ENCODE results near the gene VAC14.
A peak's percentile ranks its signal among the peaks of the same experiment; 100 is the strongest.

VAC14 gene

DNA sequence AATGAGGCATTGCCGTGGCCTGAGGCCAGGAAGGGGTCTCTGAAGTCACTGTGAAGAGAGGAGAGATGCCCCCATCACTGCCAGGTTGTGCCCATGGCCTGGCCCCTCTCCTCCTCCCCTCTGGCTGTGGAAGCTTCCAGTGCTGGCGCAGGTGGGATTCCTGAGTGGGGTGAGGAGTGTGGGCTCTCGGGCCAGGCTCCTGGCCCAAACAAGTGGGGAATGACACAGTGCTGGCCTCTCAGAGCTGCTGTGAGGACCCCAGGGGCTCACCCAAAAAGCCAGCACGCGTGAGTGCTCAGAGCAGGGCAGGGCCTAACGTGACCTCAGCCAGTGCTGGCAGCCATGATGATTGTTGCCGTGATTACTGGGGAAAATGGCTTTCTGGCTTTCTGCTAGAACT lies 61.6 kb downstream of the VAC14 start:
- no peak overlapping the region for H3K4me3 ChIP-seq (ENCODE audit: low read length)
- DNase-seq (ENCODE audit: low read depth): no peak
- TF ChIP-seq, protein P1, sequence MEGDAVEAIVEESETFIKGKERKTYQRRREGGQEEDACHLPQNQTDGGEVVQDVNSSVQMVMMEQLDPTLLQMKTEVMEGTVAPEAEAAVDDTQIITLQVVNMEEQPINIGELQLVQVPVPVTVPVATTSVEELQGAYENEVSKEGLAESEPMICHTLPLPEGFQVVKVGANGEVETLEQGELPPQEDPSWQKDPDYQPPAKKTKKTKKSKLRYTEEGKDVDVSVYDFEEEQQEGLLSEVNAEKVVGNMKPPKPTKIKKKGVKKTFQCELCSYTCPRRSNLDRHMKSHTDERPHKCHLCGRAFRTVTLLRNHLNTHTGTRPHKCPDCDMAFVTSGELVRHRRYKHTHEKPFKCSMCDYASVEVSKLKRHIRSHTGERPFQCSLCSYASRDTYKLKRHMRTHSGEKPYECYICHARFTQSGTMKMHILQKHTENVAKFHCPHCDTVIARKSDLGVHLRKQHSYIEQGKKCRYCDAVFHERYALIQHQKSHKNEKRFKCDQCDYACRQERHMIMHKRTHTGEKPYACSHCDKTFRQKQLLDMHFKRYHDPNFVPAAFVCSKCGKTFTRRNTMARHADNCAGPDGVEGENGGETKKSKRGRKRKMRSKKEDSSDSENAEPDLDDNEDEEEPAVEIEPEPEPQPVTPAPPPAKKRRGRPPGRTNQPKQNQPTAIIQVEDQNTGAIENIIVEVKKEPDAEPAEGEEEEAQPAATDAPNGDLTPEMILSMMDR (IDR thresholded peaks at IDR 0.05; ENCODE audit: insufficient read depth, low read depth, low read length, missing control alignments): no peak

DNA sequence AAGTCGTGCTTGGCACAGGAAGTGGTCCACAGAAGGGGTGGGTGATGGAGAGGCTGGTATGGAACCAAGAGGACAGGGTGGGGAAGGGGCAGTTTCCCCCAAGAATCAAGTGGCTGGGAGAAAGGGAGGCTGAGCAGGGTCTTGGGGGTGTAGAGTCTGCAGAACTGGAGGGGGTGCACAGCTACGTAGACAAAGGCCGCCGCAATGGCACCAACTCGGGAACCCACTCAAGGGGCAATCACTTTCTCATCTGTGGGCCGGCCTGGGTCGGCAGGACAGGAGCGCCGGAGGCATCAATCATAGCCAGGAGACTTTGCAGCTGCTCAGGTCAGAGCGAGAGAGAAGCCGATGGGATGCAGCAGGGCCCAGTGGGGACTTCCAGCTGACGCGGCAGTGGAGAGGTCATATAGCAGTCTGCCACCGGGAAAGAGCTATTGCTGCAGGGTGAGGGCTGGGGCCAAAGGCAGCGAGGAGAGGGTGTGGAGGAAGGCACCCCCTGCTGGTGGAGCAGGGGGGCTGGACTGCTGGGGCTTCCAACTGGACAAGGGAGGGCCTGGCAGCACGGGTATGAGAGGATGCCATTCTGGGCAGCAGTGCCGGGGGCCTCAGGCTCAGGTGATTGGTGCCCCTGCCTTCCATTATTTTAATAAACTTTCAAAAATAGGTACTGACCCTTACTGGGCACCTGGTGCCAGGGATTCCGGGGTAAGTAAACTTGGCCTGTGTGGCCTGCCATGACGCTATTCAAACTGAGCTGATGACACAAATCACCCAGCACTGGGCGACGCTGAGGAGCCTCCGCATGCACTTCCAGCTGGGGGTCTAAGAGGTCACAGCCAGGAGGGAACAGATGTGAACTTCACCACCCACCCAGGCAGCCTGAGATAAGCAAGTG lies 62.6 kb downstream of the VAC14 start:
- peak; percentile 75 for DNase-seq (ENCODE audit: low read depth)
- TF ChIP-seq, protein P1 (IDR thresholded peaks at IDR 0.05; ENCODE audit: insufficient read depth, low read depth, low read length, missing control alignments): peak; percentile 70
- no peak overlapping the region for H3K4me3 ChIP-seq (ENCODE audit: low read length)

DNA sequence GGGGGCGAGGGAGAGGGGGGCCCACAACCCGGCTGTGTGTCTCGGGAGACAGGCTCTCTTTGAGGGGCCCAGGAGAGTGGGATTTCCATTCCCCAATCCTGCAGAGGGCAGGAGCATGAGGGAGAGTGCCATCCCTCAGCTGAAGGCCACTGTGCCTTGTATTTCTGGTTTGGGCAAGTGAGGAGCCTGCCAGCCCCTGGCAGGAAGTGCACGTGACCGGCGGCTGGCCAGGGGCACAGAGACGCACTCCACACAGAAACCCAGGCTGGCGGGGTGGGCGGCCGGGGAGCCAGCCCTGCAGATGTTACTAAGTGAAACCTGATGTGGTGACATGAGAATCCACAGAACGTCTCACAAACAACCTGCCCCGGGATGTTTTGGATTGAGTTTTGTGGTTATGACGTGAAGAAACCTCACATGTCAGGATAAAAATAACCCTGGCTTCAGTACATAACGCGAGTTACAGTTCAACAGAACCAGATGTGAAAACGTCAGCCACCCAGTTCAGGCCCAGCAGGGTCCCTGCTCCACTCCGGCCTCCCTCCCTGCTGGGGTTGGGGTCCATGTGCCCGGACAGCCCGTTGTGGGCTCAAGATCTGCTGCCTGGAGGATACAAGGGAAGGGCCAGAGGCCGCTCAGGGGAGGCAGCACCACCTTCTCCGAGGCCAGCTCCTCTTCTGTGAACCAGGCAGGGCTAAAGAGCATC lies 63.4 kb downstream of the VAC14 start:
- TF ChIP-seq, protein P1 (IDR thresholded peaks at IDR 0.05; ENCODE audit: insufficient read depth, low read depth, low read length, missing control alignments): no peak
- peak; percentile 60 for DNase-seq (ENCODE audit: low read depth)

DNA sequence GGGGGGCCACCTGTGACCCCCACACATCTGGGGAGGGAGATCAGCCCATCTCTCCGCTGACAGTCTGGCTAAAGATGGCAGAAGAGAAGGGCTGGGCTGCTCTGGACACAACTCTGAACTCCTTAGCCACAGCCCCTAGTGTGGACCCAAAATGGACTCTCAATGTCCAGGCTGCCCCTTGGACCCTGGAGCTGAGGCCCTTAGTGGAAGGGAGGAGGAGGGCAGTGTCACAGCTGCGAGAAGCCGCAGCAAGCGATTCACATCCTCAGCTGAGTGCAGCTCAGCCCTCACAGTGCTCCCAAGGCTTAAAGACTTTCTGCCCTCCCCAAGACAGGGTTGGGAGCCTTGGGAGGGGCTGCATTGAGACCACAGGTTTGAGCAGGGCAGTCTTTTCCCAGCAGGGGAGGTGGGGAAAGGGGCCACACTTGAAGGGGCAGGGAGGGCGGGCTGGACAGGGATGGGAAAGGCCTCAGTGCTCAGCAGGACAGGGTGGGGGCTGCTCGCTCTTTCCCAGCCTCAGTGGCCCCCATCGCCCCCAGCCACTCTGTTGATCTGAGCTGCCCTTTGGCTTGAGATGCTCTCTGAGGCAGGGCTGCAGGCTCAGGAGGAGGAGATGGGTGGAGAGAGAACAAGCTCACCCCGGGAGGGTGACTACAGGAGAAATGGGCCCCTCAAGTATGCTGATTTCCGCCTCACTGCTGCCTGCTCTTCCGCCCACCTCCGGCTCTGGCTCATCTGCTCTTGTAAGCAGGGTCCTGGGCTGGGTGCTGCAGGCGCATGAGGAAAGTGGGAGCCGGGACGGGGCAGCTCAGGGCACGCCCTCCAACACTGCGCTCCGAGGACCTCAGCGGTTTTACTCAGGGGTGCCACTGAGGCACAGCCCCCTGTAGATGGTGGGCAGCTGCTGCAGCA lies 64.2 kb downstream of the VAC14 start:
- H3K4me3 ChIP-seq (ENCODE audit: low read length): no peak overlapping the region
- no peak for DNase-seq (ENCODE audit: low read depth)

More for the DNA sequence above, 63.4 kb downstream of the VAC14 start:
- H3K4me3 ChIP-seq (ENCODE audit: low read length): no peak overlapping the region

DNA sequence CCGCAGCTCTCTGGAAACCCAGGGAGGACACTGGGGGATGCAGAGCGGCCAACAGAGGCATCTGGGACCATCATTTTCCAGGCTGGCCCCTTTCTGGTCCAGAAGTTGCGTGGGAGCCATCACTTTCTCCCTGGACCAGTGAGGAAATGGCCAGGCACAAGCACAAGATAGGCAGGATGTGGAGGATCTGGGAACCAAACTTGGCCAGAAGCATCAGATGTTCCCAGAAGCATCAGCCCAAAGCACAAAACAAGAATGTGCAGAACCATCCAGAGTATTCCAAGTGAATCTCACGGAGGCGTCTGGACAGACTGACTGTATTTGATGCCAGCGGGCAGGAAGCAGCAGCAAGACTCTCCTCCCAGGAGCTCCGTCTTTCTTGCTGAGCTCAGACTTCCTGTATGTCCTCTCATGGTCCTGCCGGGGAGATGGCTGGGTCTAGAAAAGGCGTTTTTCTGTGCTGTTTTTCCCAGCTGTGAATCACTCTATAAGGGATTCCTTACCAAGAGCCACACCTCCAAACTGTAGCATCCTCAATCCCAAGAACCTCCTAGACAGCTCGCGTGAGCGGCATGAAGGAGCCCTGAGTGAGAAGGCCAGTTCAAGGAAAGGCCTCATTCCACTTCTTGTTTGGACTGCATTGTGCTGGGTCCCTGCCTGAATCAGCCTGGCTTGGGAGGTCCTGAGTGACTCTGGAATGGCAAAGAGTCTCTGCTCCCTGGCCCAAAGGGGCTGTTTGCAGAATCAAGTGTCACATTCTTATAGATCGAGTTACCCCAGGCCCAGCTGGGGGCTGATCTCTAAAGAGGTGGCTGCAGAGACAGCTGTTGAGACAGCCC lies 65.6 kb downstream of the VAC14 start:
- TF ChIP-seq, protein P1 (IDR thresholded peaks at IDR 0.05; ENCODE audit: insufficient read depth, low read depth, low read length, missing control alignments): no peak
- no peak overlapping the region for H3K4me3 ChIP-seq (ENCODE audit: low read length)
- no peak for DNase-seq (ENCODE audit: low read depth)

More for the DNA sequence above, 64.2 kb downstream of the VAC14 start:
- TF ChIP-seq, protein P1 (IDR thresholded peaks at IDR 0.05; ENCODE audit: insufficient read depth, low read depth, low read length, missing control alignments): no peak

Measured in epithelial cell of esophagus (primary cell).